Testis (tissue), 2 donors: ENCODE results near the gene REG1B.

Experiments
- POLR2A ChIP-seq: fragments of 450-650 bp; IDR thresholded peaks from one replicate; pipeline ENCODE4 v1.6.1; 2017; ENCODE audit warnings: antibody characterized with exemption, mild to moderate bottlenecking, moderate library complexity
- TF ChIP-seq, protein P1 (sequence below), 3 experiments: fragments of 450-650 bp in 2 of 3; fragments of 200-600 bp in 1 of 3; sonication (generic) in 1 of 3; IDR thresholded peaks; one replicate each; pipeline ENCODE4 v1.5.1; 2016 to 2019; ENCODE audit warnings: antibody characterized with exemption in 3 of 3, mild to moderate bottlenecking in 2 of 3, moderate library complexity in 1 of 3

DNA sequence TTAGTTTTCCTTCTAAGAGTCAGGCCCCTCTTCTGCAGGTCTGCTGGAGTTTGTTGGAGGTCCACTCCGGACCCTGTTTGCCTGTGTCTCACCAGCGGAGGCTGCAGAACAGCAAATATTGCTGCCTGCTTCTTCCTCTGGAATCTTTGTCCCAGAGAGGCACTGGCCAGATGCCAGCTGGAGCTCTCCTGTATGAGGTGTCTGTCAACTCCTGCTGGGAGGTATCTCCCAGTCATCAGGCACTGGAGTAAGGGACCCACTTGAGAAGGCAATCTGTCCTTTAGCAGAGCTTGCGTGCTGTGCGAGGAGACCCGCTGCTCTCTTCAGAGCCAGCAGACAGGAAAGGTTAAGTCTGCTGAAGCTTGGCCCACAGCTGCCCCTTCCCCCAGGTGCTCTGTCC, 4.8 kb downstream of the REG1B start:
- TF ChIP-seq, protein P1, sequence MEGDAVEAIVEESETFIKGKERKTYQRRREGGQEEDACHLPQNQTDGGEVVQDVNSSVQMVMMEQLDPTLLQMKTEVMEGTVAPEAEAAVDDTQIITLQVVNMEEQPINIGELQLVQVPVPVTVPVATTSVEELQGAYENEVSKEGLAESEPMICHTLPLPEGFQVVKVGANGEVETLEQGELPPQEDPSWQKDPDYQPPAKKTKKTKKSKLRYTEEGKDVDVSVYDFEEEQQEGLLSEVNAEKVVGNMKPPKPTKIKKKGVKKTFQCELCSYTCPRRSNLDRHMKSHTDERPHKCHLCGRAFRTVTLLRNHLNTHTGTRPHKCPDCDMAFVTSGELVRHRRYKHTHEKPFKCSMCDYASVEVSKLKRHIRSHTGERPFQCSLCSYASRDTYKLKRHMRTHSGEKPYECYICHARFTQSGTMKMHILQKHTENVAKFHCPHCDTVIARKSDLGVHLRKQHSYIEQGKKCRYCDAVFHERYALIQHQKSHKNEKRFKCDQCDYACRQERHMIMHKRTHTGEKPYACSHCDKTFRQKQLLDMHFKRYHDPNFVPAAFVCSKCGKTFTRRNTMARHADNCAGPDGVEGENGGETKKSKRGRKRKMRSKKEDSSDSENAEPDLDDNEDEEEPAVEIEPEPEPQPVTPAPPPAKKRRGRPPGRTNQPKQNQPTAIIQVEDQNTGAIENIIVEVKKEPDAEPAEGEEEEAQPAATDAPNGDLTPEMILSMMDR (IDR thresholded peaks at IDR 0.05), result no peak
- TF ChIP-seq POLR2A, result no peak
